ENCODE data around the gene AP2A2.

DNA sequence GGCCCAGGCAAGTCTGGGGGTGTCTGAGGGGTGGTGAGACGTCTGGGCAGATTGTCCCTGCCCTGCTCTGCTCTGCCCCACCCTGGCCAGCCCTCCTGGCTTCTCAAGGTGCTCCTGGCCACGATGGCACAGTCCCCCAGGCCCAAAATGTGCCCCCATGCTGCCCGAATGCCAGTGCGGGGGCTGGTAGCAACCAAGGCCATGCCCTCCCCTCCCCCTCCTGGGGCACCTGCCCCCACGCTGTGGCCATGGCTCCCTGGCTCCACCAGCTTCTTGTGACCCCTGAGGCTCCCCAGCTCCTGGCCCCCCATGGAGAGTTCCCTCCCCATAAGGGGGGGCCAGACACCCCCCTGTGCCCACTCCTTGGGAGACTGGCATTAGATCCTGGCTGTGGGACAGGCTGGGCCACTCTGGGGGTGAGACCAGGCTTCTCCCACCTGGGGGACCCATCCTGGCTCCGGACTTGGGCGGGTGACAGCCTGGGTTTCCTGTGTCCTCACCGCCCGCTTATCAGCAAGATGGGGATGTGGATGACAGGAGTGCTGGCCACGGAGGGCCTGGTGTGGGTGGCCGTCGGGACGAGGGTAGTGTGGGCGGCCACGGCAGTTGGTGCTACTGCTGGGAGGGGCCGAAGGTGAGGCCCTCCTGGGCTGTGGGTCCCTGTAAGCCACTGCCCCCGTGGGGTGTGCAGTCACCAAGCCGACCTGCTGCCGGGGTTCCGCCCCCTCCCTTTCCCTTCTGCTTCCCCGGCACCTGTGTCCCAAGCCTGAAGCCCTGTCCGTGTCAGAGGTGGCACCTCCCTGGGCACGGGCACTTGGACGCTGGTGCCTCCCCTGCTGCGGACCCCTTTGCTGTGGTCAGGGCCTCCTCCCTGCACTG is 126.7 kb downstream of the AP2A2 start:
- TF ChIP-seq CTCF (IDR thresholded peaks at IDR 0.05) (no peak), POLR2A (IDR thresholded peaks at IDR 0.05; ENCODE audit: low read depth) (no peak), EP300 (IDR thresholded peaks at IDR 0.05) (no peak)
